Transverse colon (tissue), 4 donors: ENCODE measurements around the gene HAUS3. TPM values are rescaled to one million over a fixed set of nuclear protein-coding genes. Genes with fewer than 3 reads are reported as not detected.
A peak's percentile ranks its signal among the peaks of the same experiment; 100 is the strongest.

Experiments used
- DNase-seq: peaks from one replicate; pipeline ENCODE4 v3.0.0-alpha.2; 2019
- H3K27ac ChIP-seq, 4 donors: fragments of 200-600 bp; sonication (generic); 2 replicates each; pipeline ENCODE4 v1.5.1; 2016 to 2018; ENCODE audit warnings: inconsistent platforms in 4 of 4
- H3K27me3 ChIP-seq: fragments of 200-600 bp; sonication (generic); 2 replicates; pipeline ENCODE4 v1.5.1; 2017; ENCODE audit warnings: inconsistent platforms
- H3K36me3 ChIP-seq, 4 donors: fragments of 200-600 bp; sonication (generic); 2 replicates each; pipeline ENCODE4 v1.5.1; 2017 to 2019; ENCODE audit warnings: inconsistent platforms in 4 of 4
- H3K4me1 ChIP-seq, 4 donors: fragments of 200-600 bp; sonication (generic); 2 replicates each; pipeline ENCODE4 v1.5.1; 2017 to 2020; ENCODE audit warnings: inconsistent platforms in 4 of 4
- H3K4me3 ChIP-seq, 4 donors: fragments of 200-600 bp; sonication (generic); 1 replicate in 1 of 4; 2 replicates in 3 of 4; pipeline versions ENCODE4 v1.5.1 to v1.6.1; 2017 to 2019; ENCODE audit warnings: inconsistent platforms in 4 of 4
- H3K9me3 ChIP-seq, 2 donors: fragments of 200-600 bp; sonication (generic); 2 replicates each; pipeline ENCODE4 v1.5.1; 2017 to 2019; ENCODE audit warnings: inconsistent platforms in 2 of 2
- EP300 ChIP-seq: sonication (generic); formaldehyde crosslinking; IDR thresholded peaks from one replicate; pipeline ENCODE4 v1.6.1; 2017; ENCODE audit warnings: antibody characterized with exemption, low read depth
- POLR2A ChIP-seq: fragments of 450-650 bp; IDR thresholded peaks from one replicate; pipeline ENCODE4 v1.6.1; 2016; ENCODE audit warnings: antibody characterized with exemption, mild to moderate bottlenecking, moderate library complexity
- POLR2AphosphoS5 ChIP-seq, 3 donors: sonication (generic); formaldehyde crosslinking; IDR thresholded peaks; one replicate each; pipeline ENCODE4 v1.6.1; 2016; ENCODE audit warnings: antibody characterized with exemption in 3 of 3
- WGBS, 2 donors: methylation state at CpG; one replicate each; pipeline ENCODE4 v1.1.5; 2018; ENCODE audit warnings: low coverage in 1 of 2; 5-methylcytosine and 5-hydroxymethylcytosine counted together
- in situ Hi-C, 4 donors: fragments of 200-750 bp; cut with MboI; loops; one replicate each; pipeline versions ENCODE4 v1.15.0 to v1.15.1; 2017; ENCODE audit warnings: low sequenced_read_pairs in 3 of 4, low pct_ligation_motif_present in 1 of 4, low pct_unique_long_range_greater_than_20kb in 1 of 4
- intact Hi-C: fragments of 100-400 bp; cut with DNase I; formaldehyde crosslinking; loops from one replicate; pipeline ENCODE4 v1.15.1; 2023; ENCODE audit warnings: low total_unique reads
- total RNA-seq, 4 donors: library from RNA; depleted of rRNA; stranded (reverse); fragments of >200 nt; gene quantifications; one replicate each; pipeline ENCODE4 v1.1.0, GENCODE V29; 2016
- TF ChIP-seq, protein P1 (sequence below), 5 experiments: fragments of 200-600 bp in 3 of 5; fragments of 450-650 bp in 2 of 5; sonication (generic) in 3 of 5; IDR thresholded peaks; 1 replicate in 2 of 5; 2 replicates in 3 of 5; pipeline ENCODE4 v1.5.1; 2016 to 2017; ENCODE audit warnings: antibody characterized with exemption in 5 of 5, inconsistent platforms in 3 of 5, mild to moderate bottlenecking in 2 of 5, moderate library complexity in 1 of 5

Gene HAUS3
- total RNA-seq, 4 donors from 2014 or later, result 2.0 to 18.0 (median 11.3) TPM

DNA sequence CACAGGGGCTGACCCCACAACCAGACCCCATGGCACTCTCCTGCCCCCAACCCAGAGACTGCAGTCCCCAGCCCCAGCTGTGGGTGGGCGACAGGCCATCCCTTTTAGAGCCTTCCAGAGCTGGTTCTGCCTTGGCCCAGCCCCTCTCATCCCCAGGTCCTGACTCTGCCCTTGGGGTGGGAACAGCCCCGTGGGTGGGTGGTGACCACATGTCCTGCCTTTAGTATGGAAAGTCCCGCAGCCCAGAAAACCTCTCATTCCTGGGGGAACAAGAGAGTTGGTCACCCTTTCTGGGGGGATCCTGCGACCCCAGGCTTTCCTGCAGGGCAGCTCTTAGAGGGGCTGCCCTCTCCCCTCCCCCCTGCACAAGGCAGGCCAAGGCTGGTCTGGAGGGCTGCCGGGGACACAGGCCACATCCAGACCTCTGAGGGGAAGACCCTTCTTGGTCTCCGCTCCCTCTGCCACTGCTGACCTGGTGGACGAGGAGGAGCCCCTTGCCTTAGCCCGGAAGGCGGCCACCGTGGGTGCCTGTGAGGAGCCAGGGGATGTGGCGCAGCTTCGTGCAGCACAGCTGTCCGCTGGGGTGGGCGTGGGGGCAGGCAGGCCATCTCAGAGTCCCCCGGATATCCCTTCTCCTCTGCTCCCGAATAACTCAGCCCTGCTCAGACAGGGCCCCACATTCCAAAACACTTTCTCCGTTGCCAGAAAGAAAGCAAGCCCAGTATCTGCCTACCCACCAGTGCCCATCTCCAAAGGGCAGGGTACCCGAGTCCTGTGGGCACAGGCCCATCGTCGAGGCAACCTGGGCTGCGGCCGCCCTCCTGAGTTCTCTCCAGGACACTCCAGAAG is 26.7 kb upstream of the HAUS3 start:
- TF ChIP-seq POLR2A (no peak), POLR2AphosphoS5 (IDR thresholded peaks at IDR 0.05) (no peak), EP300 (no peak)
- TF ChIP-seq, protein P1, sequence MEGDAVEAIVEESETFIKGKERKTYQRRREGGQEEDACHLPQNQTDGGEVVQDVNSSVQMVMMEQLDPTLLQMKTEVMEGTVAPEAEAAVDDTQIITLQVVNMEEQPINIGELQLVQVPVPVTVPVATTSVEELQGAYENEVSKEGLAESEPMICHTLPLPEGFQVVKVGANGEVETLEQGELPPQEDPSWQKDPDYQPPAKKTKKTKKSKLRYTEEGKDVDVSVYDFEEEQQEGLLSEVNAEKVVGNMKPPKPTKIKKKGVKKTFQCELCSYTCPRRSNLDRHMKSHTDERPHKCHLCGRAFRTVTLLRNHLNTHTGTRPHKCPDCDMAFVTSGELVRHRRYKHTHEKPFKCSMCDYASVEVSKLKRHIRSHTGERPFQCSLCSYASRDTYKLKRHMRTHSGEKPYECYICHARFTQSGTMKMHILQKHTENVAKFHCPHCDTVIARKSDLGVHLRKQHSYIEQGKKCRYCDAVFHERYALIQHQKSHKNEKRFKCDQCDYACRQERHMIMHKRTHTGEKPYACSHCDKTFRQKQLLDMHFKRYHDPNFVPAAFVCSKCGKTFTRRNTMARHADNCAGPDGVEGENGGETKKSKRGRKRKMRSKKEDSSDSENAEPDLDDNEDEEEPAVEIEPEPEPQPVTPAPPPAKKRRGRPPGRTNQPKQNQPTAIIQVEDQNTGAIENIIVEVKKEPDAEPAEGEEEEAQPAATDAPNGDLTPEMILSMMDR (IDR thresholded peaks at IDR 0.05), result no peak
- WGBS, 2 donors, result 80% methylated on average over 22 of the region's 22 CpGs; no CpG with 5 or more reads in 1 of the 2 donors
- Histone ChIP-seq H3K4me1 (peaks cover 6 to 19% (median 9%) of the 10 kb centered on the region in 4 donors), H3K9me3 (no peaks in the 10 kb centered on the region), H3K36me3 (no peaks in the 10 kb centered on the region), H3K27ac (no peak overlapping the region), H3K27me3 (no peaks in the 10 kb centered on the region), H3K4me3 (no peak overlapping the region)
- in situ Hi-C loops (no loop called here), intact Hi-C loops (no loop called here)
- DNase-seq, result no peak

DNA sequence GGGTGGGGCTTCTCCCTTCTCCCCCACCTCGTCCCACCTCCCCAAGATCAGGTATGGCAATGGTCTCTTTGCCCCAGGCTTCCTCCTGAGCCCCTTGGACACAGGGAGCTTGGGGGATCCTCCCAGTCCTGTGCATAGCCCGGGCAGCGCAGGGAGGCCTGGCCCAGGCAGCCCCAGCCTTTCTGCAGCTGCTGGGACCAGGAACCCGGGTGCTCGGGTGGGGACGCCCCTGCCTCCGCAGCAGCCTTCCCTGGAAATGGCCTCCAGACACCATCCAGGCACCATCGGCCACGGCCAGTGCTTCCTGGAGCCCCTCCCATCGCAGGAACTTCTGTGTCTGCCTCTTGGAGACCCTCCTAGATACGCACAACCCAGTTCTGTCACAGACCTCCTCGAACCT is 25.9 kb upstream of the HAUS3 start:
- no peak for DNase-seq
- TF ChIP-seq, protein P1 (IDR thresholded peaks at IDR 0.05), result no peak
- TF ChIP-seq POLR2AphosphoS5 (IDR thresholded peaks at IDR 0.05) (no peak), EP300 (no peak), POLR2A (no peak)
- WGBS, 2 donors, result 83% methylated on average over 12 of the region's 12 CpGs; no CpG with 5 or more reads in 1 of the 2 donors
- intact Hi-C loops, result no loop called here
- H3K9me3 ChIP-seq, result no peaks in the 10 kb centered on the region
- in situ Hi-C loops, result no loop called here
- no peak overlapping the region for H3K27ac ChIP-seq
- H3K4me1 ChIP-seq, result peaks cover 10 to 26% (median 13%) of the 10 kb centered on the region in 4 donors
- H3K4me3 ChIP-seq, result no peak overlapping the region
- no peaks in the 10 kb centered on the region for H3K36me3 ChIP-seq
- no peaks in the 10 kb centered on the region for H3K27me3 ChIP-seq

DNA sequence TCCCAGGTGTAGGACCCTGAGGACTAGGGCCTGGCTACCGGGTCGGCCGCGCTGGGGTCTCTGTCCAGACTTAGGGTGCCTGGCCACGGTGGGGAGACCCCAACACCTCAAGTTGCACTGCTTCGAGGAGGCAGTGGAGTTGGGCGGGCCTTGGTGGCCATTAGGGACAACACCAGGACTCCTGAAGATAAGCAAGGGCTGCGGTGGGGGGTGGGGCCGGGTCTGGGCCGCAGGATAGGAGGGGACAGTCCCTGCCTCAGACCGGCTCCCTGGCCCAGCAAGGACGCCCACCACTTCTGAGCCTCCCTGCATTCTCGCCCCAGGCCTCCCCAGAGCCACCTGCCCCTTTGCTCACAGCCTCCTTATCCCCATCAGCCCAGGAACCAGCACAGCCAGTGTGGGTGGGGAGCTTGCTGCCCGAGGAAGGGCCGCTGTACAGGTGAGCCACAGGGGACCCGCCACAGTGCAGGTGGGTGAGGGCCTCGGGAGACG is 25.4 kb upstream of the HAUS3 start:
- TF ChIP-seq EP300, result no peak
- TF ChIP-seq POLR2AphosphoS5 (IDR thresholded peaks at IDR 0.05), result no peak
- no peak for TF ChIP-seq POLR2A
- intact Hi-C loops (no loop called here), in situ Hi-C loops (no loop called here)

DNA sequence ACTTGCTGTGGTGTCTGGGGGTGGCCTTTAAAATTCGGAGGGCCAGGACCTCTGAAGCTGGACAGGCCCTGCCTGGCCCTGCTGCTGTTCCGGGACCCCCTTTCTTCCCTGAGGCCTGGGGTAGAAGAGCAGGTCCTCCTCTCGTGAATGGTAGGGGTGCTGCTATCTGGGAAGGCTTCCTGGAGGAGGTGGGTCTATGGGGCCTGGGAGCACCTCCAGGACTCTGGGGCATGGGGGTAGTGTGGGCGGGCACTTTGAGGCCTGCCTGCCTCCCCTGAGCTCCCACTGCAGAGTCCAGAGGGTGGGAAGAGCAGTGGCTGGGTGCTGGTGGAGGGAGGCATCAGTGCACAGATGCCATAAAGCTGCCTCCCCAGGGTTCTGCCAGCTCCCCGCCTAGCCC is 24.9 kb upstream of the HAUS3 start:
- WGBS, 2 donors, result 67 to 90% methylated on average over 1 to 4 of the region's 5 CpGs
- in situ Hi-C loops, result no loop called here
- Histone ChIP-seq H3K27me3 (no peaks in the 10 kb centered on the region), H3K4me3 (no peak overlapping the region), H3K36me3 (no peaks in the 10 kb centered on the region), H3K27ac (peak overlapping the region in 2 of 4 donors; percentile 65 to 72), H3K4me1 (peaks cover 11 to 30% (median 16%) of the 10 kb centered on the region in 4 donors), H3K9me3 (no peaks in the 10 kb centered on the region)
- intact Hi-C loops, result no loop called here
- TF ChIP-seq, protein P1 (IDR thresholded peaks at IDR 0.05), result no peak
- TF ChIP-seq POLR2AphosphoS5 (IDR thresholded peaks at IDR 0.05) (no peak), EP300 (no peak), POLR2A (no peak)
- DNase-seq, result no peak

More for the DNA sequence above, 25.4 kb upstream of the HAUS3 start:
- DNase-seq, result no peak
- H3K27ac ChIP-seq, result no peak overlapping the region
- no peak overlapping the region for H3K4me3 ChIP-seq
- H3K9me3 ChIP-seq, result no peaks in the 10 kb centered on the region
- H3K27me3 ChIP-seq, result no peaks in the 10 kb centered on the region
- WGBS, 2 donors, result 76% methylated on average over 17 of the region's 18 CpGs; no CpG with 5 or more reads in 1 of the 2 donors
- peaks cover 11 to 30% (median 16%) of the 10 kb centered on the region in 4 donors for H3K4me1 ChIP-seq
- H3K36me3 ChIP-seq, result no peaks in the 10 kb centered on the region
